GM12872 (cell line): Measurements from ENCODE around the gene RCC2.

Source experiments
- TF ChIP-seq, protein P1 (sequence below): IDR thresholded peaks from 3 replicates; pipeline ENCODE4 v1.5.1; 2011; ENCODE audit warnings: low read depth, mild to moderate bottlenecking, low read length, moderate library complexity; ENCODE audit not compliant: insufficient read depth

The RCC2 gene

DNA sequence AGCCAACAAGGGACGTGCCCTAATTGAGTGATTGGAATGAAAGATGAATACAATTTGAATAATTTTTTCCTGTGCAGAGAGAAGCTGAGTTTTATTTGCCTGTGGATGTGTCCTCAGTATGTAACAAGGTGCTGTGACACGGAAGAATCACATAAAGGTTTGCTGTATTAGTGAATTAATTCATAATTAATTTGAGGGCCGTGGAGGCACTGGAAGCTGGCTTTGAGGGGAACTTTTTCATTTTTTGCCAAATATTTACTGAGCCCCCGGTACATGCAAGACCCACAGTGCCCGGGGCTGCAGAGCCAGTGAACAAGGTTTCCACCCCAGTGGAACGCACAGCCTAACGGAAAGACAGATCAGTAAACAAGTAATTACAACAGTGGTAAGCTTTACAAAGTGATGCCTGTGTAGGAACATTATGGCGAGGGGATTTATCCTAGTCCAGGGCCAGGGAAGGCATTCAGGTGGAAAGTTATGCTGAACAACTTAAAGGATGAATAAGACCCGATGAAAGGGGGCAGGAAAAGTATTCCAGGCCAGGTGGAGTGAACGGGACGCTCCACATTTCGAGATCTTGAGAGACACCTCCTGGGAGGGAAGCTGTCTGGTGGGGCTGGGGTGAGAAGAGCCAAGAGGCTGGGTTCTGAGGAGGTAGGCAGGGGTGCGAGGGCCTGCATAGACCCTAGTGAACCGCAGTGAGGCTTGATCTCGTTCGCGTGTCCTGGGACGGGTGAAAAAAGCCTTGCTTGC lies 773 bp upstream of the RCC2 start:
- TF ChIP-seq, protein P1, sequence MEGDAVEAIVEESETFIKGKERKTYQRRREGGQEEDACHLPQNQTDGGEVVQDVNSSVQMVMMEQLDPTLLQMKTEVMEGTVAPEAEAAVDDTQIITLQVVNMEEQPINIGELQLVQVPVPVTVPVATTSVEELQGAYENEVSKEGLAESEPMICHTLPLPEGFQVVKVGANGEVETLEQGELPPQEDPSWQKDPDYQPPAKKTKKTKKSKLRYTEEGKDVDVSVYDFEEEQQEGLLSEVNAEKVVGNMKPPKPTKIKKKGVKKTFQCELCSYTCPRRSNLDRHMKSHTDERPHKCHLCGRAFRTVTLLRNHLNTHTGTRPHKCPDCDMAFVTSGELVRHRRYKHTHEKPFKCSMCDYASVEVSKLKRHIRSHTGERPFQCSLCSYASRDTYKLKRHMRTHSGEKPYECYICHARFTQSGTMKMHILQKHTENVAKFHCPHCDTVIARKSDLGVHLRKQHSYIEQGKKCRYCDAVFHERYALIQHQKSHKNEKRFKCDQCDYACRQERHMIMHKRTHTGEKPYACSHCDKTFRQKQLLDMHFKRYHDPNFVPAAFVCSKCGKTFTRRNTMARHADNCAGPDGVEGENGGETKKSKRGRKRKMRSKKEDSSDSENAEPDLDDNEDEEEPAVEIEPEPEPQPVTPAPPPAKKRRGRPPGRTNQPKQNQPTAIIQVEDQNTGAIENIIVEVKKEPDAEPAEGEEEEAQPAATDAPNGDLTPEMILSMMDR: no peak

DNA sequence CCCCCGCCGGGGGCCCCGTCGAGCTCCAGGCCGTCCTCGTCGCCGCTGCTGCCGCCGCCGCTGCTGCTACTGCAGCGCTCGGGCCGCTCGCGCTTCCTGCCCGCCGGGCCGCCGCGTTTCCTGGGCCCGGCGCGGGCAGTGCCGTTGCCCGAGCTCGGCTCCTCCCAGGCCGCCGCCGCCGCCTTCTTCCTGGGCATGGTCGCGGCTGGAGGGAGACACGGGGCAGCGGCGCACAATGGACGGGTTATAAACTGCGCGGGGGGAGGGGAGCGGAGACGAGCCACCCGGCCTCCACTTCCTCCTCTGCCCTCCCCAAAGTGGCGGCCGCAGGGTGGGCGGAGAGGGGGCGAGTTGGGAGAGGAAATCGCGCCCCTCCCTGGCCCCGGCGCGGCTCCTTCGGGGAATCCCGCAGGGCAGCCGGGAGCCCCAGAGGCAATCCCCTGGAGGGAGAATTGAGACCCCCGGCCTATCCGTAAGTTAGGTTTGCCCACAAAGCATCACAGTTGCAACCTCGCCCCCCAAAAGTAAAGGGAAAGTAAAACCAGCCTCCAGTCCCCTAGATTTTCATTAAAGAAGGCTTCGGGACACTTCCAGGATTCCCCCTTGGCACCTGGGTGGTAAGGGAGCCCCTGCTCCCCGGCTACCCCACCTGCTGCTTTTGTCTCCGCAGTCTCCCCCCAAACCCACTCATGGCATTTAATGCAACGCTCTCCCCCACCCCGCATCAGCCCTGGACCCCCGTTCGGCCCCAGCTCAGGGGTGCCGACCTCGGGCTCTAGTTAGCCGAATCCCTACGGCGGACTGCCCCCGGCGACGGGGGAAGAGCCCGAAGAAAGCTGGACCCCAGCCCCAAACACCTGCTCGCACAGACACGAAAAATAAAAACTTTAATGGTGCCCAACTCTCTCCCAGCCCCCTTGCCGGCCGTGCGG lies 893 bp downstream of the RCC2 start:
- TF ChIP-seq, protein P1: no peak

DNA sequence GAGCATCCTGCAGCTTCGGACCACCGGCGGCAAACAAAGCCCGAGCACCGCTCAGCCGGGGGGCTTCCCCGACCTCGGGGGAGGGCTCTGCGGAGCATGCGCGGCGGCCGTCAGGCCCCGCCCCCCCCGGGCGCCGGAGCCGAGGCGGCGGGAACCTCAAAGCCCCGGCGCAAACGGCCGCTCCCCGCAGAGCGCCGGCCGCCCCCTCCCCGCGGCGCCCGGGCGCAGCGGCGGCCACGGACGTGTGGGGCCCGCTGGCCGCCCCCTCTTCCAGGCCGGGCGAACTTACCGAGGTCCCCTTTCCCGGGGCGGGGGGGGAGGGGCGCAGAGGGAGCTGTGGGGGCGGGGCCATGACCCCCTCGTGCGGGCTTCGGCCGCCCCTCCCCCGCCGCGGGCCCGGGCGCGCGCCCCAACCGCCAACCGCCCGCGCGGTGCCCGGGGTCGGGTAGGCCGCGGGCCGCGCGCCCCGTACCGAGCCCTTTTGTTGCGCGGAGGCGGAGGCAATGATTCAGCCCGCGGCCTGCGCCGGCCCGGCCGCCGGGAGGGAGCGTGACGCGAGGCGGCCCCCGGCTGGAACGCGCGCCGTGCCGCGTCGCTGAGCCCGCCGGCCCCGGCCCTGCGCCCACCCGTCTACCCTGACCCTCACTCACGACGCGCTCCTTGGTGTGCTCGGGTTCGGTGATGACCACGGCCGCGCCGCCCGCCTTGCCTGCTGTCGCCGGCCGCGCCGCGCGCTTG lies 1.7 kb downstream of the RCC2 start:
- TF ChIP-seq, protein P1: no peak

DNA sequence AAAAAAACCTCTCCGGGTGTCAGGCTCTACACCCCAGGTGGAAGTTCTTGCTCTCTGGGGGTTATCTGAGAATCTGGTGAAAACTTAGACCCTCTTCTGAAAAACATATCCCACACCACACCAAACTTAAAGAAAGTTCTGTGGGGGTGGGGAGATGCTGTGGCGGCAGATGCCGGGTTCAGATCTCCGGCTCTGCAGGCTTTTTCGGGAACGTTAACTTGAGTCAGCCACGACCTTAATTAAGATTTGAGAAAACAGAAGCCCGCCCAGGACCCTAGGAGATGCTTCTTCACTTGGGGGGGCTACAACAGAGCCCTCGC lies 2.3 kb downstream of the RCC2 start:
- TF ChIP-seq, protein P1: no peak

DNA sequence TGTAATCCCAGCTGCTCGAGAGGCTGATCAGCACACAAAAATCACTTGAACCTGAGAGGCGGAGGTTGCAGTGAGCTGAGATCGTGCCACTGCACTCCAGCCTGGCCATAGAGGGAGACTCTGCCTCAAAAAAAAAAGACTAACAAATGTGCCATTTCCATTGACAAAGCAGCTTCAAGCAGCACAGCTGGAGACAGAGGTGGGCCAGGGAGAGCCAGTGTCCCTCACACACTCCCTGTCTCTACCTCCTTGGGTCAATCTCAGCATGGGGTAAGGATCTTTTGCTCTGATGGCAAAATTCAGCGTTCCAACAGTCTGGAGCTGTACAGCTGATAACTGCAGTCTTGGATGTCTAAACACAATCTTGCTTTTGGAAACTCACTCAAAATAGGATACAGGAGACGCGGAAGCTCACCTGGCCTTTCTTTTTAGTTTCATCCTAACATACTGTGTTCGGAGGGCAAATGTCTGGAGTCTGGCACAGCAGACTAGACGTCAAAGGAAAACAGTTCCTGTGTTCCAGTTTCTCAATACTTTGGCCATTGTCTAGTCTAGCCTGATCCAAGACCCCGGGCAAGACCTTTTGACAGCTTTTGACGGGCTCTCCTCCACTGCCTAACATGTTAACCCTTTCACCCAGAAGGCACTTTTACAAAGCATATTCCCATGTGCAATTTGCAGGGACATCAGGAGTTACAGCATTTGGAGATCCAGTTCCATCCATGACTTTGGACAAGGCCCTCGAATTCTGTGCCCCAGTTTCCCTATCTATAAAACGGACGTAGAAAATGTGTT lies 2.9 kb downstream of the RCC2 start:
- TF ChIP-seq, protein P1: no peak

DNA sequence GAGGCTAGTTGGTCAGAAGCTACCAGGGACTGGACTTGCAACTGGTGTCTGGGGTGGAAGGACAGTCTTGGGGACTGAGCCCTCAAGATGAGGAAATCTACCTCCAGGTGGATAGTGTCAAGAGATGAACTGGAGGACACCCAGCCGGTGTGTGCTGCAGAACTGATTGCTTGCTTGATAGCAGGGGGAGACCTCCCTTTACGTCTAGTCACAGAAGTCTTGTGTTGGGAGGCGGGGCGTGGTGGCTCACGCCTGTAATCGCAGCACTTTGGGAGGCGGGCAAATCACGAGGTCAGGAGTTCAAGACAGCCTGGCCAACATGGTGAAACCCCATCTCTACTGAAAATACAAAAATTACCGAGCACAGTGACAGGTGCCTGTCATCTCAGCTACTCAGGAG lies 4.9 kb downstream of the RCC2 start:
- TF ChIP-seq, protein P1: no peak
